Trophoblast cell (in vitro differentiated cells and primary cell): ENCODE results near the gene UGT2A2.

Source experiments
- DNase-seq, 2 donors: peaks; one replicate each; pipeline ENCODE4 v3.0.0-alpha.2; 2016
- H2AFZ ChIP-seq: 2 replicates; pipeline ENCODE4 v1.6.1; 2013; ENCODE audit warnings: low read length, moderate library complexity, mild to moderate bottlenecking; ENCODE audit not compliant: insufficient read depth, poor library complexity
- H2AK5ac ChIP-seq: 2 replicates; pipeline ENCODE4 v1.6.1; 2013; ENCODE audit warnings: mild to moderate bottlenecking, low read length
- H2BK120ac ChIP-seq: 2 replicates; pipeline ENCODE4 v1.6.1; 2013; ENCODE audit warnings: low read length, mild to moderate bottlenecking, moderate library complexity; ENCODE audit not compliant: insufficient read depth, poor library complexity
- H2BK12ac ChIP-seq: 2 replicates; pipeline ENCODE4 v1.6.1; 2013; ENCODE audit warnings: mild to moderate bottlenecking, low read length, moderate library complexity
- H2BK5ac ChIP-seq: 2 replicates; pipeline ENCODE4 v1.6.1; 2013; ENCODE audit warnings: low read length, low read depth, moderate library complexity, mild to moderate bottlenecking; ENCODE audit not compliant: poor library complexity
- H3K14ac ChIP-seq: 2 replicates; pipeline ENCODE4 v1.6.1; 2013; ENCODE audit warnings: mild to moderate bottlenecking, low read length
- H3K18ac ChIP-seq: 2 replicates; pipeline ENCODE4 v1.6.1; 2013; ENCODE audit warnings: mild to moderate bottlenecking, low read length
- H3K23ac ChIP-seq: 2 replicates; pipeline ENCODE4 v1.6.1; 2013; ENCODE audit warnings: low read length
- H3K27ac ChIP-seq: 2 replicates; pipeline ENCODE4 v1.5.1; 2013; ENCODE audit warnings: low read depth, mild to moderate bottlenecking, inconsistent platforms, low read length, moderate library complexity
- H3K27me3 ChIP-seq: 2 replicates; pipeline ENCODE4 v1.6.1; 2013; ENCODE audit warnings: inconsistent platforms, mild to moderate bottlenecking, low read length, moderate library complexity; ENCODE audit not compliant: insufficient read depth
- H3K36me3 ChIP-seq, 2 experiments: 1 replicate in 1 of 2; 2 replicates in 1 of 2; pipeline ENCODE4 v1.6.1; 2013; ENCODE audit warnings: low read length in 2 of 2, mild to moderate bottlenecking in 2 of 2, moderate library complexity in 1 of 2; ENCODE audit not compliant: insufficient read depth in 2 of 2, control insufficient read depth in 1 of 2
- H3K4ac ChIP-seq: 2 replicates; pipeline ENCODE4 v1.6.1; 2013; ENCODE audit warnings: low read depth, mild to moderate bottlenecking, low read length, moderate library complexity
- H3K4me1 ChIP-seq, 2 experiments: 1 replicate in 1 of 2; 2 replicates in 1 of 2; pipeline ENCODE4 v1.6.1; 2013; ENCODE audit warnings: low read length in 2 of 2, mild to moderate bottlenecking in 2 of 2, moderate library complexity in 1 of 2; ENCODE audit not compliant: insufficient read depth in 2 of 2, control insufficient read depth in 1 of 2
- H3K4me2 ChIP-seq: 2 replicates; pipeline ENCODE4 v1.6.1; 2013; ENCODE audit warnings: inconsistent platforms, mild to moderate bottlenecking, low read length, moderate library complexity
- H3K4me3 ChIP-seq: 2 replicates; pipeline ENCODE4 v1.5.1; 2013; ENCODE audit warnings: mild to moderate bottlenecking, low read depth, low read length, inconsistent platforms
- H3K79me1 ChIP-seq: one replicate; pipeline ENCODE4 v1.6.1; 2013; ENCODE audit warnings: low read length
- H3K79me2 ChIP-seq: 2 replicates; pipeline ENCODE4 v1.6.1; 2013; ENCODE audit warnings: low read length, mild to moderate bottlenecking; ENCODE audit not compliant: control insufficient read depth, insufficient read depth, poor library complexity
- H3K9ac ChIP-seq: 2 replicates; pipeline ENCODE4 v1.6.1; 2013; ENCODE audit warnings: mild to moderate bottlenecking, low read length
- H3K9me3 ChIP-seq: 2 replicates; pipeline ENCODE4 v1.6.1; 2013; ENCODE audit warnings: low read depth, mild to moderate bottlenecking, control low read depth, inconsistent platforms, low read length; ENCODE audit not compliant: insufficient read depth
- H4K12ac ChIP-seq: 2 replicates; pipeline ENCODE4 v1.6.1; 2013; ENCODE audit warnings: low read depth, mild to moderate bottlenecking, low read length, moderate library complexity
- H4K8ac ChIP-seq: 2 replicates; pipeline ENCODE4 v1.6.1; 2013; ENCODE audit warnings: low read depth, mild to moderate bottlenecking, low read length, moderate library complexity
- H4K91ac ChIP-seq: one replicate; pipeline ENCODE4 v1.6.1; 2013; ENCODE audit warnings: low read depth, mild to moderate bottlenecking, low read length, moderate library complexity
- WGBS: extraction: QIAGEN DNeasy Blood & Tissue Kit; methylation state at CpG from one replicate; pipeline ENCODE4 v1.1.7; 2013; ENCODE audit warnings: missing lambda C conversion rate; ENCODE audit not compliant: insufficient read length, insufficient coverage; ENCODE audit errors: extremely low coverage; 5-methylcytosine and 5-hydroxymethylcytosine counted together

The UGT2A2 gene

DNA sequence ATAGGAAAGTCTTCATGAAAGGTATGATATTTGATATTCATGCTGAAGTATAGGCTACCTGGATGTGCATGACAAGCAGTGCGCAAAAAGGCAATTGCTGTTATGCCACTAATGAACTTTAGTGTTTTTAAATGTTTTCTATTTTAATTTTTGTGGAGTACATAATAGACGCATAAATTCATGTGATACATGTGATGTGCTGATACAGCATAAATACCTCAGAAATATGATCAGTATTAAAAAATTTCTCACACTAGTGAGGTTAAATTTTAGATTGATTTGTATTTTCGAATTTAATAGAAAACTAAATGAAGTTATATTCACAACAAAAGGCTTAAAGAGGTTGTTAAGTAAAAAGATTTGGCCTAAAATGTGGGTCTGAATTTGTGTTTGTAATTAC, 11.4 kb upstream of the UGT2A2 start:
- Histone ChIP-seq H3K18ac (no peak overlapping the region), H3K36me3 (no peaks in the 10 kb centered on the region), H3K23ac (no peak overlapping the region), H3K4me2 (no peak overlapping the region), H3K79me1 (no peaks in the 10 kb centered on the region), H2BK12ac (no peak overlapping the region), H3K14ac (no peak overlapping the region), H2AFZ (no peak overlapping the region), H2BK5ac (no peak overlapping the region), H3K9me3 (no peaks in the 10 kb centered on the region), H3K27ac (no peak overlapping the region), H3K9ac (no peak overlapping the region), H4K12ac (no peak overlapping the region), H3K27me3 (no peaks in the 10 kb centered on the region), H4K8ac (no peak overlapping the region), H3K4me1 (no peaks in the 10 kb centered on the region), H2BK120ac (no peak overlapping the region), H3K4me3 (no peak overlapping the region), H4K91ac (no peak overlapping the region), H2AK5ac (no peak overlapping the region), H3K79me2 (no peaks in the 10 kb centered on the region), H3K4ac (no peak overlapping the region)
- no CpG with 5 or more reads among the region's 3 CpGs for WGBS
- no peak for DNase-seq

DNA sequence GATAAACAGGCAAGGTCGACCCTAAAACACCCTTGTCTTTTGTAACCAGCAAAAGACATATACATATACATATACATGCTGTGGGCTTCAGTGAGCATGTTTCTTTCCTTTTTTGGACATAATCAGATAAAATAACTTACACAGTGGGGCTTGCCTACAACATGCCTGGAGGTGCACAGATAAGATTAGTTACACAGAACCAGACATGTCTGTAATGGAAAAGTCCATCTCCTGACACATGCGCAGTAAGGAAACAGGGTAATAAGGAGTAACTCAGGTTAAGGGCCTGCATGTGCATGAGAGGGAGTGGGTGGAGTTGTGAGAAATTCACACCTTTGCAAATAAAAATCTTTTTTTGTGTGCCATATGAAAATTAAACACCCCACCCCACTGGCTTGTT, 10.2 kb upstream of the UGT2A2 start:
- H3K27me3 ChIP-seq, result no peaks in the 10 kb centered on the region
- H3K14ac ChIP-seq, result no peak overlapping the region
- WGBS, result no CpG with 5 or more reads among the region's 2 CpGs
- no peak overlapping the region for H3K27ac ChIP-seq
- H4K8ac ChIP-seq, result no peak overlapping the region
- H3K4me1 ChIP-seq, result no peaks in the 10 kb centered on the region
- H2BK12ac ChIP-seq, result no peak overlapping the region
- peak; percentile 0 to 46 for DNase-seq
- H3K79me2 ChIP-seq, result no peaks in the 10 kb centered on the region
- H3K36me3 ChIP-seq, result no peaks in the 10 kb centered on the region
- H3K4me3 ChIP-seq, result no peak overlapping the region
- H2BK5ac ChIP-seq, result peak overlapping the region; percentile 40
- H2AK5ac ChIP-seq, result no peak overlapping the region
- H4K12ac ChIP-seq, result no peak overlapping the region
- no peaks in the 10 kb centered on the region for H3K9me3 ChIP-seq
- no peak overlapping the region for H2BK120ac ChIP-seq
- H3K9ac ChIP-seq, result no peak overlapping the region
- no peak overlapping the region for H3K23ac ChIP-seq
- H3K18ac ChIP-seq, result no peak overlapping the region
- H3K4ac ChIP-seq, result no peak overlapping the region
- no peak overlapping the region for H3K4me2 ChIP-seq
- no peak overlapping the region for H2AFZ ChIP-seq
- no peak overlapping the region for H4K91ac ChIP-seq
- no peaks in the 10 kb centered on the region for H3K79me1 ChIP-seq

GRCh38 chr4:69649207-69649606, 9.8 kb upstream of the UGT2A2 start:
- H2BK12ac ChIP-seq, result no peak overlapping the region
- H3K36me3 ChIP-seq, result no peaks in the 10 kb centered on the region
- no peaks in the 10 kb centered on the region for H3K9me3 ChIP-seq
- H4K91ac ChIP-seq, result no peak overlapping the region
- H3K27me3 ChIP-seq, result no peaks in the 10 kb centered on the region
- no peak overlapping the region for H3K4me2 ChIP-seq
- no peak overlapping the region for H4K8ac ChIP-seq
- H2AFZ ChIP-seq, result no peak overlapping the region
- WGBS, result no CpG with 5 or more reads among the region's 1 CpG
- no peak overlapping the region for H2AK5ac ChIP-seq
- no peak overlapping the region for H2BK120ac ChIP-seq
- H3K9ac ChIP-seq, result no peak overlapping the region
- no peak overlapping the region for H3K23ac ChIP-seq
- H3K4ac ChIP-seq, result no peak overlapping the region
- no peaks in the 10 kb centered on the region for H3K79me2 ChIP-seq
- H3K79me1 ChIP-seq, result no peaks in the 10 kb centered on the region
- DNase-seq, result no peak
- no peaks in the 10 kb centered on the region for H3K4me1 ChIP-seq
- peak overlapping the region; percentile 40 for H2BK5ac ChIP-seq
- no peak overlapping the region for H3K4me3 ChIP-seq
- no peak overlapping the region for H3K27ac ChIP-seq
- no peak overlapping the region for H3K18ac ChIP-seq
- no peak overlapping the region for H4K12ac ChIP-seq
- H3K14ac ChIP-seq, result no peak overlapping the region

- no peak overlapping the region for H3K18ac ChIP-seq
- H4K8ac ChIP-seq, result no peak overlapping the region
- H4K91ac ChIP-seq, result no peak overlapping the region
- no peak overlapping the region for H3K14ac ChIP-seq
- H3K4me3 ChIP-seq, result no peak overlapping the region
- no peak overlapping the region for H2BK120ac ChIP-seq
- no peak overlapping the region for H2BK12ac ChIP-seq
- no peaks in the 10 kb centered on the region for H3K4me1 ChIP-seq
- no peak overlapping the region for H3K4ac ChIP-seq
- WGBS, result no CpG with 5 or more reads among the region's 2 CpGs
- no peak overlapping the region for H4K12ac ChIP-seq
- no peak overlapping the region for H3K27ac ChIP-seq
- DNase-seq, result no peak
- no peaks in the 10 kb centered on the region for H3K36me3 ChIP-seq
- no peaks in the 10 kb centered on the region for H3K27me3 ChIP-seq
- H3K23ac ChIP-seq, result no peak overlapping the region
- H2AK5ac ChIP-seq, result no peak overlapping the region
- no peak overlapping the region for H3K4me2 ChIP-seq
- H3K79me2 ChIP-seq, result no peaks in the 10 kb centered on the region
- H2BK5ac ChIP-seq, result no peak overlapping the region
- no peak overlapping the region for H3K9ac ChIP-seq
- no peaks in the 10 kb centered on the region for H3K79me1 ChIP-seq
- H3K9me3 ChIP-seq, result no peaks in the 10 kb centered on the region
- H2AFZ ChIP-seq, result no peak overlapping the region
These were observed 3.5 kb upstream of the UGT2A2 start for GRCh38 chr4:69642961-69643360.
